DMS153 treated with DMSO at 0.1 percent for 48 hours (cell line): ENCODE measurements around the gene AMOTL1.

Experiments used
- DNase-seq: peaks from one replicate; lab custom pipeline; 2025; ENCODE audit not compliant: unreplicated experiment; lab: John Stamatoyannopoulos, UW

AMOTL1 gene

GRCh38 chr11:94740083-94741021, 27.8 kb upstream of the AMOTL1 start:
- no peak for DNase-seq

- no peak for DNase-seq
These were observed 27.0 kb upstream of the AMOTL1 start for GRCh38 chr11:94741022-94741679.

GRCh38 chr11:94742665-94743064, 25.5 kb upstream of the AMOTL1 start:
- DNase-seq: no peak

GRCh38 chr11:94746721-94747120, 21.4 kb upstream of the AMOTL1 start:
- DNase-seq: no peak

- no peak for DNase-seq
These were observed 21.0 kb upstream of the AMOTL1 start for GRCh38 chr11:94747146-94747545.

GRCh38 chr11:94747601-94748041, 20.5 kb upstream of the AMOTL1 start:
- no peak for DNase-seq

GRCh38 chr11:94749369-94749768, 18.8 kb upstream of the AMOTL1 start:
- DNase-seq: no peak

- no peak for DNase-seq
These were observed 17.6 kb upstream of the AMOTL1 start for GRCh38 chr11:94750319-94751217.

- DNase-seq: no peak
These were observed 16.9 kb upstream of the AMOTL1 start for GRCh38 chr11:94751218-94751609.

GRCh38 chr11:94751786-94752185, 16.4 kb upstream of the AMOTL1 start:
- no peak for DNase-seq

GRCh38 chr11:94753630-94754029, 14.5 kb upstream of the AMOTL1 start:
- DNase-seq: no peak

- no peak for DNase-seq
These were observed 13.8 kb upstream of the AMOTL1 start for GRCh38 chr11:94754335-94754734.

GRCh38 chr11:94754819-94755218, 13.3 kb upstream of the AMOTL1 start:
- DNase-seq: no peak

GRCh38 chr11:94755494-94755893, 12.7 kb upstream of the AMOTL1 start:
- no peak for DNase-seq

- no peak for DNase-seq
These were observed 11.0 kb upstream of the AMOTL1 start for GRCh38 chr11:94757037-94757735.

GRCh38 chr11:94758666-94759065, 9.5 kb upstream of the AMOTL1 start:
- no peak for DNase-seq

GRCh38 chr11:94759522-94759921, 8.6 kb upstream of the AMOTL1 start:
- no peak for DNase-seq

GRCh38 chr11:94760296-94760695, 7.9 kb upstream of the AMOTL1 start:
- DNase-seq: no peak

- DNase-seq: no peak
These were observed 5.9 kb upstream of the AMOTL1 start for GRCh38 chr11:94762208-94762607.

- no peak for DNase-seq
These were observed 5.2 kb upstream of the AMOTL1 start for GRCh38 chr11:94762995-94763394.
